B cell (primary cell): Measurements from ENCODE around the gene MOK. TPM values are rescaled to one million over a fixed set of nuclear protein-coding genes. Genes with fewer than 3 reads are reported as not detected.

Experiments used
- ATAC-seq: fragments of 200-7000 bp; cut with Tn5 transposase; one replicate; pipeline ENCODE4 v1.10.0; 2021; ENCODE audit warnings: low read depth, mild to moderate bottlenecking, moderate number of reproducible peaks, moderate library complexity
- CTCF ChIA-PET: fragments of 350-600 bp; sonication (Branson Sonifier 250); formaldehyde crosslinking; loops from one replicate; lab custom pipeline; 2021; ENCODE audit warnings: antibody characterized with exemption, inconsistent platforms; lab: Charles Lee
- POLR2A ChIA-PET: fragments of 350-600 bp; sonication (Branson Sonifier 250); formaldehyde crosslinking; loops from one replicate; lab custom pipeline; 2021; ENCODE audit warnings: antibody characterized with exemption; lab: Charles Lee
- DNase-seq: peaks from one replicate; pipeline ENCODE4 v3.0.0; 2013
- H2AFZ ChIP-seq: 2 replicates; pipeline ENCODE4 v1.6.1; 2012; ENCODE audit warnings: mild to moderate bottlenecking, low read depth, low read length; ENCODE audit not compliant: insufficient read depth, poor library complexity, severe bottlenecking
- H3K27ac ChIP-seq, 2 donors: 1 replicate in 1 of 2; 2 replicates in 1 of 2; pipeline ENCODE4 v1.5.1; 2012 to 2013; ENCODE audit warnings: low read length in 2 of 2, mild to moderate bottlenecking in 2 of 2, moderate library complexity in 1 of 2
- H3K27me3 ChIP-seq, 4 experiments: fragments of 200-600 bp in 1 of 4; sonication (generic) in 1 of 4; replicated peaks in 1 of 4; 1 replicate in 2 of 4; 2 replicates in 2 of 4; pipeline versions ENCODE4 v1.6.1 to v1.7.0; 2013 to 2016; ENCODE audit warnings: low read length in 3 of 4, mild to moderate bottlenecking in 2 of 4, mixed read lengths in 1 of 4, moderate library complexity in 1 of 4; ENCODE audit not compliant: insufficient read depth in 4 of 4, control insufficient read depth in 3 of 4; ENCODE audit errors: control extremely low read depth in 1 of 4
- H3K36me3 ChIP-seq, 2 experiments: replicated peaks in 1 of 2; 1 replicate in 1 of 2; 2 replicates in 1 of 2; pipeline versions ENCODE4 v1.6.1 to v1.7.1; 2013; ENCODE audit warnings: low read length in 1 of 2; ENCODE audit not compliant: insufficient read depth in 2 of 2, control insufficient read depth in 1 of 2; ENCODE audit errors: control extremely low read depth in 1 of 2, extremely low read depth in 1 of 2
- H3K4me1 ChIP-seq, 2 donors: fragments of 200-600 bp in 1 of 2; sonication (generic) in 1 of 2; 1 replicate in 1 of 2; 2 replicates in 1 of 2; pipeline versions ENCODE4 v1.5.1 to v1.6.1; 2013 to 2017; ENCODE audit warnings: low read length in 2 of 2; ENCODE audit not compliant: control insufficient read depth in 2 of 2, insufficient read depth in 2 of 2
- H3K4me2 ChIP-seq: replicated peaks from 2 replicates; pipeline ENCODE3; 2012; ENCODE audit warnings: mild to moderate bottlenecking, low read depth, low read length; ENCODE audit not compliant: poor library complexity, severe bottlenecking
- H3K4me3 ChIP-seq, 5 experiments: fragments of 200-600 bp in 1 of 5; sonication (generic) in 1 of 5; 1 replicate in 3 of 5; 2 replicates in 2 of 5; pipeline versions ENCODE4 v1.5.1 to v1.7.0; 2011 to 2016; ENCODE audit warnings: low read length in 4 of 5, mild to moderate bottlenecking in 4 of 5, low read depth in 2 of 5, control low read depth in 1 of 5, moderate library complexity in 1 of 5; ENCODE audit not compliant: insufficient read depth in 1 of 5; ENCODE audit errors: control extremely low read depth in 1 of 5, extremely low read depth in 1 of 5
- H3K79me2 ChIP-seq: fragments of 200-600 bp; sonication (generic); one replicate; pipeline ENCODE4 v1.6.0; 2016; ENCODE audit warnings: low read length; ENCODE audit not compliant: control insufficient read depth, insufficient read depth
- H3K9ac ChIP-seq: fragments of 200-600 bp; sonication (generic); 2 replicates; pipeline ENCODE4 v1.6.1; 2017; ENCODE audit warnings: mild to moderate bottlenecking, low read length, moderate library complexity
- H3K9me3 ChIP-seq, 3 donors: one replicate each; pipeline versions ENCODE4 v1.6.1 to v1.7.1; 2013; ENCODE audit warnings: low read length in 2 of 3; ENCODE audit not compliant: control insufficient read depth in 2 of 3, insufficient read depth in 1 of 3; ENCODE audit errors: control extremely low read depth in 1 of 3
- H4K20me1 ChIP-seq: 2 replicates; pipeline ENCODE4 v1.6.0; 2012; ENCODE audit warnings: mild to moderate bottlenecking, low read length; ENCODE audit not compliant: insufficient read depth, control insufficient read depth, poor library complexity, severe bottlenecking
- H3K27ac Mint-ChIP-seq: one replicate; pipeline ENCODE4 v1.8.0; 2021; ENCODE audit warnings: mixed read lengths
- H3K27me3 Mint-ChIP-seq: one replicate; pipeline ENCODE4 v1.8.0; 2021; ENCODE audit warnings: mixed read lengths
- H3K4me1 Mint-ChIP-seq: one replicate; pipeline ENCODE4 v1.8.0; 2021; ENCODE audit warnings: mixed read lengths
- H3K4me3 Mint-ChIP-seq: one replicate; pipeline ENCODE4 v1.8.0; 2021; ENCODE audit warnings: mixed read lengths
- H3K9me3 Mint-ChIP-seq: one replicate; pipeline ENCODE4 v1.8.0; 2022; ENCODE audit warnings: mixed read lengths; ENCODE audit not compliant: insufficient read depth
- CTCF ChIP-seq: fragments of 200-600 bp; IDR thresholded peaks from one replicate; pipeline ENCODE4 v1.8.0; 2022; ENCODE audit warnings: antibody characterized with exemption, mild to moderate bottlenecking
- EZH2 ChIP-seq: IDR thresholded peaks from 2 replicates; pipeline ENCODE4 v1.6.1; 2012; ENCODE audit warnings: borderline replicate concordance, low read depth, mild to moderate bottlenecking, moderate library complexity, low read length; ENCODE audit not compliant: insufficient read depth, poor library complexity, severe bottlenecking
- WGBS: methylation state at CpG from one replicate; pipeline ENCODE4 v1.1.5; 2013; ENCODE audit warnings: missing lambda C conversion rate; ENCODE audit not compliant: insufficient coverage; 5-methylcytosine and 5-hydroxymethylcytosine counted together
- intact Hi-C: fragments of 100-400 bp; cut with micrococcal nuclease; formaldehyde crosslinking; loops from one replicate; pipeline ENCODE4 v1.10.0; 2022
- polyA plus RNA-seq: library from polyadenylated mRNA; depleted of rRNA; stranded (reverse); fragments of >200 nt; gene quantifications from 2 replicates; pipeline ENCODE4 v1.2.3, GENCODE V29; 2012
- total RNA-seq, 2 donors: library from RNA; stranded (reverse); fragments of 120-200 nt in 1 of 2; gene quantifications; 1 replicate in 1 of 2; 2 replicates in 1 of 2; pipeline versions ENCODE4 v1.2.3 to v1.2.4, GENCODE V29; 2013 to 2022

Gene MOK
- total and polyA plus RNA-seq, 2 donors (not counting 1 experiment from before 2014, with no cell fraction given) = 1.2 to 3.0 TPM

- Histone ChIP-seq H2AFZ (no peak overlapping the region), H3K36me3 (peaks cover 10 to 60% of the 10 kb centered on the region in 2 experiments), H3K79me2 (no peaks in the 10 kb centered on the region), H4K20me1 (no peaks in the 10 kb centered on the region), H3K4me1 (no peaks in the 10 kb centered on the region), H3K27ac (no peak overlapping the region), H3K4me2 (no peak overlapping the region), H3K9me3 (no peaks in the 10 kb centered on the region), H3K4me3 (no peak overlapping the region), H3K27me3 (no peaks in the 10 kb centered on the region), H3K9ac (no peak overlapping the region)
- POLR2A ChIA-PET = no interaction called here
- Mint-ChIP-seq H3K27me3 (no peaks in the 10 kb centered on the region), H3K27ac (no peak overlapping the region), H3K4me1 (no peaks in the 10 kb centered on the region), H3K9me3 (no peaks in the 10 kb centered on the region), H3K4me3 (no peak overlapping the region)
- intact Hi-C loops = no loop called here
- CTCF ChIA-PET = interaction anchor here (0.5 kb wide), 1 partner anchor 1970 kb away, joined by 3 read pairs; no protein-coding TSS in a partner anchor
- WGBS = 98% methylated on average over 4 of the region's 5 CpGs
- DNase-seq (no peak), ATAC-seq (no peak)
- TF ChIP-seq EZH2 = no peak
- TF ChIP-seq CTCF = no peak
These were observed 39.5 kb upstream of the MOK start for GRCh38 chr14:102344485-102344884.

GRCh38 chr14:102344084-102344483 lies 39.1 kb upstream of the MOK start:
- Histone ChIP-seq H3K79me2 (no peaks in the 10 kb centered on the region), H3K4me2 (no peak overlapping the region), H3K27ac (no peak overlapping the region), H3K9ac (no peak overlapping the region), H3K36me3 (peaks cover 10 to 58% of the 10 kb centered on the region in 2 experiments), H2AFZ (no peak overlapping the region), H3K27me3 (no peaks in the 10 kb centered on the region), H3K4me3 (no peak overlapping the region), H4K20me1 (no peaks in the 10 kb centered on the region), H3K4me1 (no peaks in the 10 kb centered on the region), H3K9me3 (no peaks in the 10 kb centered on the region)
- 92% methylated on average over 2 of the region's 7 CpGs for WGBS
- no peaks in the 10 kb centered on the region for H3K27me3 Mint-ChIP-seq
- H3K4me3 Mint-ChIP-seq = no peak overlapping the region
- ATAC-seq (no peak), DNase-seq (no peak)
- no peaks in the 10 kb centered on the region for H3K4me1 Mint-ChIP-seq
- TF ChIP-seq CTCF = no peak
- no peak for TF ChIP-seq EZH2
- intact Hi-C loops = no loop called here
- CTCF ChIA-PET = interaction anchor here (0.5 kb wide), 1 partner anchor 1970 kb away, joined by 3 read pairs; no protein-coding TSS in a partner anchor
- no peaks in the 10 kb centered on the region for H3K9me3 Mint-ChIP-seq
- no peak overlapping the region for H3K27ac Mint-ChIP-seq
- POLR2A ChIA-PET = no interaction called here
